PC-3 (cell line): ENCODE data around the gene SYN1.

Experiments used
- EZH2 ChIP-seq: fragments of 300-600 bp; sonication (generic); IDR thresholded peaks from one replicate; pipeline ENCODE4 v1.6.1; 2017; ENCODE audit warnings: antibody characterized with exemption, mild to moderate bottlenecking, low read length; ENCODE audit not compliant: unreplicated experiment
- EZH2phosphoT487 ChIP-seq: fragments of 300-600 bp; sonication (generic); IDR thresholded peaks from 2 replicates; pipeline ENCODE4 v1.6.1; 2018; ENCODE audit warnings: mild to moderate bottlenecking, antibody characterized with exemption, low read length, borderline replicate concordance
- TF ChIP-seq, protein P1 (sequence below): fragments of 300-600 bp; sonication (generic); conservative IDR thresholded peaks from 2 replicates; pipeline ENCODE4 v1.5.1; 2017; ENCODE audit warnings: antibody characterized with exemption, low read depth, mild to moderate bottlenecking, low read length

- TF ChIP-seq, protein P1, sequence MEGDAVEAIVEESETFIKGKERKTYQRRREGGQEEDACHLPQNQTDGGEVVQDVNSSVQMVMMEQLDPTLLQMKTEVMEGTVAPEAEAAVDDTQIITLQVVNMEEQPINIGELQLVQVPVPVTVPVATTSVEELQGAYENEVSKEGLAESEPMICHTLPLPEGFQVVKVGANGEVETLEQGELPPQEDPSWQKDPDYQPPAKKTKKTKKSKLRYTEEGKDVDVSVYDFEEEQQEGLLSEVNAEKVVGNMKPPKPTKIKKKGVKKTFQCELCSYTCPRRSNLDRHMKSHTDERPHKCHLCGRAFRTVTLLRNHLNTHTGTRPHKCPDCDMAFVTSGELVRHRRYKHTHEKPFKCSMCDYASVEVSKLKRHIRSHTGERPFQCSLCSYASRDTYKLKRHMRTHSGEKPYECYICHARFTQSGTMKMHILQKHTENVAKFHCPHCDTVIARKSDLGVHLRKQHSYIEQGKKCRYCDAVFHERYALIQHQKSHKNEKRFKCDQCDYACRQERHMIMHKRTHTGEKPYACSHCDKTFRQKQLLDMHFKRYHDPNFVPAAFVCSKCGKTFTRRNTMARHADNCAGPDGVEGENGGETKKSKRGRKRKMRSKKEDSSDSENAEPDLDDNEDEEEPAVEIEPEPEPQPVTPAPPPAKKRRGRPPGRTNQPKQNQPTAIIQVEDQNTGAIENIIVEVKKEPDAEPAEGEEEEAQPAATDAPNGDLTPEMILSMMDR: no peak
- TF ChIP-seq EZH2 (no peak), EZH2phosphoT487 (no peak)
Measured at GRCh38 chrX:47566841-47567240, 52.8 kb downstream of the SYN1 start.
